HL-60 (cell line): Measurements from ENCODE around the gene ZNF423.

Source experiments
- DNase-seq, 2 experiments: peaks; one replicate each; pipeline ENCODE4 v3.0.0-alpha.2; 2010 to 2020; ENCODE audit warnings: low read depth in 1 of 2, low spot score in 1 of 2
- H3K27ac ChIP-seq: fragments of 250-450 bp; sonication (Bioruptor Pico); replicated peaks from 2 replicates; pipeline ENCODE4 v1.5.1; 2020; ENCODE audit warnings: mild to moderate bottlenecking, moderate library complexity
- H3K27me3 ChIP-seq: fragments of 250-450 bp; sonication (Bioruptor Pico); 2 replicates; pipeline ENCODE4 v1.5.1; 2021; ENCODE audit warnings: mild to moderate bottlenecking, moderate library complexity; ENCODE audit not compliant: insufficient read depth, poor library complexity, severe bottlenecking
- H3K4me3 ChIP-seq: replicated peaks from 2 replicates; pipeline ENCODE4 v1.5.1; 2011; ENCODE audit warnings: mild to moderate bottlenecking, control low read depth, low read length; ENCODE audit not compliant: insufficient read depth
- CTCF ChIP-seq: IDR thresholded peaks from one replicate; pipeline ENCODE4 v1.5.1; 2011; ENCODE audit warnings: low read length, control low read depth, inconsistent platforms; ENCODE audit not compliant: insufficient read depth
- GABPA ChIP-seq: IDR thresholded peaks from 2 replicates; pipeline ENCODE4 v1.6.1; 2012; ENCODE audit warnings: low read depth
- POLR2AphosphoS5 ChIP-seq: IDR thresholded peaks from 2 replicates; pipeline ENCODE4 v1.6.1; 2012; ENCODE audit warnings: low read depth
- REST ChIP-seq: IDR thresholded peaks from 2 replicates; pipeline ENCODE4 v1.6.1; 2012; ENCODE audit warnings: low read depth; ENCODE audit not compliant: insufficient replicate concordance
- SPI1 ChIP-seq: IDR thresholded peaks from 2 replicates; pipeline ENCODE4 v1.6.1; 2012; ENCODE audit warnings: low read depth, mild to moderate bottlenecking, borderline replicate concordance

ZNF423 gene

GRCh38 chr16:49628148-49628547 is 227.8 kb downstream of the ZNF423 start:
- TF ChIP-seq SPI1 (no peak), REST (no peak), GABPA (no peak), POLR2AphosphoS5 (no peak), CTCF (no peak)
- Histone ChIP-seq H3K27ac (no peak overlapping the region), H3K27me3 (no peaks in the 10 kb centered on the region), H3K4me3 (no peak overlapping the region)
- DNase-seq: no peak

- DNase-seq: no peak
- Histone ChIP-seq H3K27ac (no peak overlapping the region), H3K27me3 (no peaks in the 10 kb centered on the region), H3K4me3 (no peak overlapping the region)
- TF ChIP-seq GABPA (no peak), REST (no peak), POLR2AphosphoS5 (no peak), CTCF (no peak), SPI1 (no peak)
These were observed 230.4 kb downstream of the ZNF423 start for GRCh38 chr16:49625311-49626065.

GRCh38 chr16:49623501-49624266 is 232.2 kb downstream of the ZNF423 start:
- no peak for TF ChIP-seq GABPA
- no peak for TF ChIP-seq POLR2AphosphoS5
- TF ChIP-seq REST: no peak
- TF ChIP-seq CTCF: no peak
- no peak for TF ChIP-seq SPI1
- H3K27me3 ChIP-seq: no peaks in the 10 kb centered on the region
- H3K4me3 ChIP-seq: no peak overlapping the region
- no peak for DNase-seq
- H3K27ac ChIP-seq: no peak overlapping the region
